ENCODE data around the gene EIF2B2.
"Not testable (repeated sequence)": the region's sequence is repeated elsewhere in the genome, so short reads cannot be mapped to it uniquely, and the experiment has no call there.

DNA sequence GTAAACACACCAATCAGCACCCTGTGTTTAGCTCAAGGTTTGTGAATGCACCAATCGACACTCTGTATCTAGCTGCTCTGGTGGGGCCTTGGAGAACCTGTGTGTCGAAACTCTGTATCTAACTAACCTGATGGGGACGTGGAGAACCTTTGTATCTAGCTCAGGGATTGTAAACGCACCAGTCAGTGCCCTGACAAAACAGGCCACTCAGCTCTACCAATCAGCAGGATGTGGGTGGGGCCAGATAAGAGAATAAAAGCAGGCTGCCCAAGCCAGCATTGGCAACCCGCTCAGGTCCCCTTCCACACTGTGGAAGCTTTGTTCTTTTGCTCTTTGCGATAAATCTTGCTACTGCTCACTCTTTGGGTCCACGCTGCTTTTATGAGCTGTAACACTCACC lies 6.9 kb upstream of the EIF2B2 start:
- TF ChIP-seq, protein P1, sequence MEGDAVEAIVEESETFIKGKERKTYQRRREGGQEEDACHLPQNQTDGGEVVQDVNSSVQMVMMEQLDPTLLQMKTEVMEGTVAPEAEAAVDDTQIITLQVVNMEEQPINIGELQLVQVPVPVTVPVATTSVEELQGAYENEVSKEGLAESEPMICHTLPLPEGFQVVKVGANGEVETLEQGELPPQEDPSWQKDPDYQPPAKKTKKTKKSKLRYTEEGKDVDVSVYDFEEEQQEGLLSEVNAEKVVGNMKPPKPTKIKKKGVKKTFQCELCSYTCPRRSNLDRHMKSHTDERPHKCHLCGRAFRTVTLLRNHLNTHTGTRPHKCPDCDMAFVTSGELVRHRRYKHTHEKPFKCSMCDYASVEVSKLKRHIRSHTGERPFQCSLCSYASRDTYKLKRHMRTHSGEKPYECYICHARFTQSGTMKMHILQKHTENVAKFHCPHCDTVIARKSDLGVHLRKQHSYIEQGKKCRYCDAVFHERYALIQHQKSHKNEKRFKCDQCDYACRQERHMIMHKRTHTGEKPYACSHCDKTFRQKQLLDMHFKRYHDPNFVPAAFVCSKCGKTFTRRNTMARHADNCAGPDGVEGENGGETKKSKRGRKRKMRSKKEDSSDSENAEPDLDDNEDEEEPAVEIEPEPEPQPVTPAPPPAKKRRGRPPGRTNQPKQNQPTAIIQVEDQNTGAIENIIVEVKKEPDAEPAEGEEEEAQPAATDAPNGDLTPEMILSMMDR (IDR thresholded peaks at IDR 0.05), result not testable (repeated sequence)
- not testable (repeated sequence) for TF ChIP-seq POLR2A (IDR thresholded peaks at IDR 0.05)
